GM23248 (cell line): ENCODE data around the gene MIGA2.

Experiments
- EZH2 ChIP-seq: fragments of 200-600 bp; sonication (generic); IDR thresholded peaks from 2 replicates; pipeline ENCODE4 v1.6.1; 2018; ENCODE audit warnings: antibody characterized with exemption, mild to moderate bottlenecking; ENCODE audit not compliant: insufficient read depth, poor library complexity, severe bottlenecking
- EZH2phosphoT487 ChIP-seq: fragments of 200-600 bp; sonication (generic); IDR thresholded peaks from 2 replicates; pipeline ENCODE4 v1.6.1; 2018; ENCODE audit warnings: antibody characterized with exemption, moderate library complexity, mild to moderate bottlenecking, low read depth; ENCODE audit not compliant: insufficient read depth

DNA sequence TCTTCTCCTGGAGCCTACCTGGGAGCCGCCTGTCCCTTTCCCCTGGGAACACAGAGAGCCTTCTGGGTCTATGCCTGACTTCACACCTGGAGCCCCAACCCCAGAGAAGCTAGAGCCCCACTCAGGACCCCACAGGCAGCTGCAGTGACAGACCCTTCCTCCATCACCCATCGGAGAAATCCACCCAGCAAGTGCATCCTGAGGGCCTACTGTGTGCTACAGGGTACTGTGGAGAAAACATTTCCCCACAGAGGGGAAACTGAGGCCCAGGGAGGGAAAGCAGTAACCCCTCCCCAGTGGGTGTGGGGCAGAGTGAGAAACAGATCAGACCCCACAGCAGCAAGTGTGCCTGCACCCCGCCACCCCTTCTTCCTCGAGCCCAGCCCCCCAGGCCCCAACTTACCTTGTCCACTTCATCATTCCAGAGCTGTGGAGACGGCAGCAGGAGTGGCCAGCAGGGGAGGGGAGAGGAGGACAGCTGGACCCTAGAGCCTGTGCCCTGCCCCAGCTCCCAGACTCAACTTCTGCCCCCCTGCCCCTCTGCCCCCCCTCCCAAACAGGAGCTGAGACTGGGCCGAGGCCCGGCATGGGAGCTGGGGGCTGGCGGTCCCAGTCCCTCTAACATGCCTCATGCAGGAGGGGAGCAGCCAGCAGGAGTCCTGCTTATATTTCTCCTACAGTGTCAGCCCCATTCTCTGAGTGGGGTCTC lies 26.0 kb upstream of the MIGA2 start:
- TF ChIP-seq EZH2: no peak
- TF ChIP-seq EZH2phosphoT487: no peak
